ENCODE measurements around the gene GPR146. TPM values are rescaled to one million over a fixed set of nuclear protein-coding genes. Genes with fewer than 3 reads are reported as not detected.

The GPR146 gene
- total RNA-seq, 1 donor from 2014 or later, result 40.0 TPM

- Histone ChIP-seq H3K4me1 (peaks cover 26% of the 10 kb centered on the region), H3K27ac (no peak overlapping the region), H3K27me3 (no peaks in the 10 kb centered on the region), H3K36me3 (peaks cover 15% of the 10 kb centered on the region), H3K4me3 (peak overlapping the region; percentile 75), H3K9me3 (no peaks in the 10 kb centered on the region)
- DNase-seq, result no peak
- intact Hi-C loops (cut with DNase I), result no loop called here
- TF ChIP-seq, protein P1, sequence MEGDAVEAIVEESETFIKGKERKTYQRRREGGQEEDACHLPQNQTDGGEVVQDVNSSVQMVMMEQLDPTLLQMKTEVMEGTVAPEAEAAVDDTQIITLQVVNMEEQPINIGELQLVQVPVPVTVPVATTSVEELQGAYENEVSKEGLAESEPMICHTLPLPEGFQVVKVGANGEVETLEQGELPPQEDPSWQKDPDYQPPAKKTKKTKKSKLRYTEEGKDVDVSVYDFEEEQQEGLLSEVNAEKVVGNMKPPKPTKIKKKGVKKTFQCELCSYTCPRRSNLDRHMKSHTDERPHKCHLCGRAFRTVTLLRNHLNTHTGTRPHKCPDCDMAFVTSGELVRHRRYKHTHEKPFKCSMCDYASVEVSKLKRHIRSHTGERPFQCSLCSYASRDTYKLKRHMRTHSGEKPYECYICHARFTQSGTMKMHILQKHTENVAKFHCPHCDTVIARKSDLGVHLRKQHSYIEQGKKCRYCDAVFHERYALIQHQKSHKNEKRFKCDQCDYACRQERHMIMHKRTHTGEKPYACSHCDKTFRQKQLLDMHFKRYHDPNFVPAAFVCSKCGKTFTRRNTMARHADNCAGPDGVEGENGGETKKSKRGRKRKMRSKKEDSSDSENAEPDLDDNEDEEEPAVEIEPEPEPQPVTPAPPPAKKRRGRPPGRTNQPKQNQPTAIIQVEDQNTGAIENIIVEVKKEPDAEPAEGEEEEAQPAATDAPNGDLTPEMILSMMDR (IDR thresholded peaks at IDR 0.05), result no peak
- no peak for ATAC-seq
Observed at GRCh38 chr7:1026721-1027161, 17.6 kb upstream of the GPR146 start.

DNA sequence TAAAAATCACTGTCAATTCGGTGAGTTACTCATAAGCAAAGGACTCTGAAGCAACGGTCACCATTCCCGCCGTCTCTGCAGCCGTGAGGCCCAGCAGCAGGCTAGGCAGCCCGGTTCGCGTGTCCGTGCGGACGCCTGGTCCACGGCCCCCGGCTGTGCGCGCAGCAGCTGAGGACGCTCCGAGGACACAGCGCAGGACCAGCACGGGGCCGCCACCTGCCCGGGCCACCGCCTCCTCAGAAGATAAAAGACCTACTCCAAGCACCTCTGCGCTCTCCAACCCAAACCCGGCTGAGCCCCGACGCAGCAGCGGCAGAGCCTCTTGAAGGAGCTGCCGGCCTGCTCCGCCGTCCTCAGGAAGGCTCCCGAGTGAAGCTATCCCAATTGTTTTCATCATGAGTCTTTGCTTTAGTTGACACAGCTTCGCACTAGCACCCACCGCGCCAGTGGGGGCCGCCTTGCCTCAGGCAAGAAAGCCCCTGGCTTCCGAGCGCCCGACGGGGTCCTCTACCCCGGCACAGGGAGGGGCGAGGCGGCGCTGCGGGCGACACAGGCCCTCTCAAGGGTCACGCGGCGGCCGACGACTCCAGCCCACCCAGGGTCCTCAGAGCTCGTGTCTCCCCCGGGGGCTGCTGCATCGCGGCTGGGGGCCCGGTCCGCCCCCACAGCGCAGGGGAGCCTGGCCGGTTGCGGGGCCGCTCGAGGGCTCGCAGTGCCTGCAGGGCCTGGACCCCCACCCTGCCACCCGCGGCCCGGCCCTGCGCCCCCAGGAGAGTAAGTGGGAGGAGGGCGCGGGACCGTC lies 16.9 kb upstream of the GPR146 start:
- Histone ChIP-seq H3K27me3 (no peaks in the 10 kb centered on the region), H3K4me3 (peak overlapping the region; percentile 75), H3K4me1 (peaks cover 26% of the 10 kb centered on the region), H3K9me3 (no peaks in the 10 kb centered on the region), H3K36me3 (peaks cover 15% of the 10 kb centered on the region), H3K27ac (peak overlapping the region; percentile 88)
- TF ChIP-seq, protein P1 (IDR thresholded peaks at IDR 0.05), result no peak
- DNase-seq, result peak; percentile 80
- peak; percentile 3 for ATAC-seq
- intact Hi-C loops (cut with DNase I), result no loop called here

- ATAC-seq (peak; percentile 92), DNase-seq (peak; percentile 96)
- Histone ChIP-seq H3K4me3 (peak overlapping the region; percentile 75), H3K36me3 (peaks cover 15% of the 10 kb centered on the region), H3K4me1 (peaks cover 26% of the 10 kb centered on the region), H3K9me3 (no peaks in the 10 kb centered on the region), H3K27ac (peak overlapping the region; percentile 88), H3K27me3 (no peaks in the 10 kb centered on the region)
- TF ChIP-seq, protein P1 (IDR thresholded peaks at IDR 0.05), result no peak
- intact Hi-C loops (cut with DNase I), result no loop called here
Observed at GRCh38 chr7:1028044-1028770, 16.1 kb upstream of the GPR146 start.

GRCh38 chr7:1028775-1029636 lies 15.3 kb upstream of the GPR146 start:
- TF ChIP-seq, protein P1 (IDR thresholded peaks at IDR 0.05), result no peak
- Histone ChIP-seq H3K27me3 (no peaks in the 10 kb centered on the region), H3K27ac (peak overlapping the region; percentile 88), H3K4me1 (peaks cover 26% of the 10 kb centered on the region), H3K9me3 (no peaks in the 10 kb centered on the region), H3K36me3 (peaks cover 15% of the 10 kb centered on the region), H3K4me3 (peak overlapping the region; percentile 75)
- peak; percentile 89 for DNase-seq
- peak; percentile 85 for ATAC-seq
- intact Hi-C loops (cut with DNase I), result no loop called here
